ENCODE results near the gene CFAP410.
"Not testable (repeated sequence)": the region's sequence is repeated elsewhere in the genome, so short reads cannot be mapped to it uniquely, and the experiment has no call there.

CFAP410 gene

DNA sequence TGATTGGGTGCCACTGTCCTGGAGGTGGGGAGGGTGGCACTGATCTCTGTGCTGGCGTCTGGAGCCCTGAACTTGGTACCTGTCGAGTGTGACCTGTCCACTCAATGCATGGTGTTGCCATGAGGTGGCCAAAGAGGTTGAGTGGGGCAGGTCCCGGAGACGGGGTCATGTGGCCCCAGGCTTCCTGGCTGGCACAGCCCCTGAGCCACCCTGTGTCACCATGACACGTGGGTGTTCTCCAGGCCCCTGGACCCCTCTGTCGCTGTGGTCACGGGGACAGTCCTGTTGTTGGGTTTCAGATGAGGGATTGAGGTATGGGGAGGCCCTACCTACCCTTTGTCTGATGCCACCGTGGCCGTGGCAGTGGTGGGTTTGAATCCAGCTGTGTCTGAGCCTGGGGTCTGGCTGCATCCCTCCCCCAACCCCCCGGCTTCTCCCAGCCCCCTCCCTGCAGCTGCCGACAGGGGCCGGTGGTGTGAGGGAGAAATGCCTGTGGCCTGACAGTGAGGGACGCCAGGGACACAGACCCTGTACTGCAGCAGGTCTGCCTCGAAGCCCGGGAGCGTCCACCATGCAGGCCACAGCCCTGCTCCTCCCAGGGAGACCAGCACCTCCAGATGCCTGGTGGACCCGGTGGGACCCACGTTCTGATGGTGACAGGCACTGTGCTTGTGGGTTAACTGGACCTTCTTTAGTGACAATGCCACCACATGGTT is 26.2 kb upstream of the CFAP410 start:
- Mint-ChIP-seq H3K4me1 (no peaks in the 10 kb centered on the region), H3K4me3 (no peak overlapping the region), H3K27ac (ENCODE audit: low read depth) (no peak overlapping the region), H3K36me3 (ENCODE audit: insufficient read depth) (peaks cover 3% of the 10 kb centered on the region), H3K9me3 (peaks cover 8% of the 10 kb centered on the region), H3K27me3 (peaks cover 11% of the 10 kb centered on the region)
- no peak for DNase-seq (ENCODE audit: low spot score in 2 of 2)
- no peak for ATAC-seq (replicated peaks; ENCODE audit: extremely low read depth, poor library complexity, severe bottlenecking)

GRCh38 chr21:44364151-44365053 is 25.2 kb upstream of the CFAP410 start:
- DNase-seq (ENCODE audit: low spot score in 2 of 2), result no peak
- ATAC-seq (replicated peaks; ENCODE audit: extremely low read depth, poor library complexity, severe bottlenecking), result no peak
- H3K36me3 Mint-ChIP-seq (ENCODE audit: insufficient read depth), result peaks cover 3% of the 10 kb centered on the region
- H3K4me3 Mint-ChIP-seq, result no peak overlapping the region
- peaks cover 5% of the 10 kb centered on the region for H3K4me1 Mint-ChIP-seq
- H3K9me3 Mint-ChIP-seq, result peaks cover 8% of the 10 kb centered on the region
- H3K27ac Mint-ChIP-seq (ENCODE audit: low read depth), result no peak overlapping the region
- peaks cover 11% of the 10 kb centered on the region for H3K27me3 Mint-ChIP-seq

GRCh38 chr21:44363278-44363677 is 24.1 kb upstream of the CFAP410 start:
- Mint-ChIP-seq H3K36me3 (ENCODE audit: insufficient read depth) (peaks cover 3% of the 10 kb centered on the region), H3K9me3 (peaks cover 8% of the 10 kb centered on the region), H3K4me3 (no peak overlapping the region), H3K27ac (ENCODE audit: low read depth) (no peak overlapping the region), H3K4me1 (peaks cover 10% of the 10 kb centered on the region), H3K27me3 (peaks cover 11% of the 10 kb centered on the region)
- DNase-seq (ENCODE audit: low spot score in 2 of 2) (no peak), ATAC-seq (replicated peaks; ENCODE audit: extremely low read depth, poor library complexity, severe bottlenecking) (no peak)

DNA sequence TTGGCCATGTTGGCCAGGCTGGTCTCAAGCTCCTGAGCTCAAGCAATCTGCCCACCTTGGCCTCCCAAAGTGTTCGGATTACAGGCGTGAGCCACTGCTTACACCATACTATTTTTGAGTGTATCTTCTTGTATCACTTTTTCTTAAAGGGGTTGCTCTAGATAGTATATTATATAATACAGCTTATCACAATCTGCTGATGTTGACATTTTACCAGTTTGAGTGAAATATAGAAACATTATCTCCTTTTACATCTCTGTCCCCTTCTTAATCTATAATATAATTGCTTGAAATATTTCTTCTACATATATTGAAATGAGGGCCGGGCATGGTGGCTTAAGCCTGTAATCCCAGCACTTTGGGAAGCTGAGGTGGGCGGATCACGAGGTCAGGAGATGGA is 22.7 kb upstream of the CFAP410 start:
- not testable (repeated sequence) for H3K27ac Mint-ChIP-seq (ENCODE audit: low read depth); ATAC-seq (replicated peaks; ENCODE audit: extremely low read depth, poor library complexity, severe bottlenecking); H3K4me1 Mint-ChIP-seq; H3K36me3 Mint-ChIP-seq (ENCODE audit: insufficient read depth); H3K4me3 Mint-ChIP-seq; H3K9me3 Mint-ChIP-seq; DNase-seq (ENCODE audit: low spot score in 2 of 2)
- peaks cover 11% of the 10 kb centered on the region for H3K27me3 Mint-ChIP-seq

- peaks cover 16% of the 10 kb centered on the region for H3K4me1 Mint-ChIP-seq
- DNase-seq (ENCODE audit: low spot score in 2 of 2) (no peak), ATAC-seq (replicated peaks; ENCODE audit: extremely low read depth, poor library complexity, severe bottlenecking) (no peak)
- no peak overlapping the region for H3K4me3 Mint-ChIP-seq
- H3K36me3 Mint-ChIP-seq (ENCODE audit: insufficient read depth), result peaks cover 1% of the 10 kb centered on the region
- H3K9me3 Mint-ChIP-seq, result peaks cover 8% of the 10 kb centered on the region
- peaks cover 11% of the 10 kb centered on the region for H3K27me3 Mint-ChIP-seq
- H3K27ac Mint-ChIP-seq (ENCODE audit: low read depth), result no peak overlapping the region
Observed at GRCh38 chr21:44360159-44360558, 21.0 kb upstream of the CFAP410 start.

- Mint-ChIP-seq H3K4me3 (no peak overlapping the region), H3K27me3 (peaks cover 11% of the 10 kb centered on the region), H3K36me3 (ENCODE audit: insufficient read depth) (peaks cover under 1% of the 10 kb centered on the region), H3K4me1 (peaks cover 23% of the 10 kb centered on the region), H3K27ac (ENCODE audit: low read depth) (no peak overlapping the region), H3K9me3 (peaks cover 8% of the 10 kb centered on the region)
- DNase-seq (ENCODE audit: low spot score in 2 of 2) (no peak), ATAC-seq (replicated peaks; ENCODE audit: extremely low read depth, poor library complexity, severe bottlenecking) (no peak)
Observed at GRCh38 chr21:44359396-44359795, 20.2 kb upstream of the CFAP410 start.

DNA sequence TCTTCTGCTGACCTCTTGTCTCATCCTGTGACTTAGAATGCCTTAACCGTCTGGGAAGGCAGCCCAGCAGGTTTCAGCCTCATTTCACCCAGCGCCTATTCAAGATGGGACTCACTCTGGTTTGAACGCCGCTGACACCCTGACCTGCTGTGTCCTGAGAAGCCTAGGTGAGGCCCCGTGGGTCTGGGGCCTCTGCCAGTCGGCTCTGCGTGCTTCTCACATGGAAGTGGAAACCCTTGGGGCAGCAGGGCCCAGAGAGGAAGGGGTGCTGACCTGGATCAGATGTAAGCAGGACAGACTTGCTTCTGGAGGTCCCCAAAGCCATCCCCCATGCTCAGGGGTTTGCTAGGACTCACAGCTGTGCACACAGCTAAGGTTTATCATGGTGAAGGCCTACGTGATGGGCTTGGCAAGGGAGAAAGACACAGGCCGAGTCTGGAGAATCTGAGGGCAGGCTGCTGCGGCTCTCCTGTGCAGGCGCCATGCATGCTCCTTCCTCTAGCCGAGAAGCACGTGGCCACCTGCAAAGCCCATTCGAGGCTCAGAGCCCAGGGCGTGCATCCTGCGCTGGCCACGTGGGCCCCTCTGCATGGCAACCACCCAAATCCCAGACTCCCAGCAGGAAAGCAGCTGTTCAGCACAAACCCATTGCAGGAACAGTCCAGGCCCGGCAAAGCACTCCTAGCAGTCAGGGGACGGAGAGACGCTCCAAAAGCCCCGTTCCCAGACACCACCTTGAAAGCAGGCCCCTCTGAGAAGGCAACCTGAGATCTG is 18.1 kb upstream of the CFAP410 start:
- Mint-ChIP-seq H3K9me3 (no peaks in the 10 kb centered on the region), H3K27ac (ENCODE audit: low read depth) (no peak overlapping the region), H3K36me3 (ENCODE audit: insufficient read depth) (peaks cover 1% of the 10 kb centered on the region), H3K4me1 (peaks cover 43% of the 10 kb centered on the region), H3K4me3 (no peak overlapping the region), H3K27me3 (no peaks in the 10 kb centered on the region)
- ATAC-seq (replicated peaks; ENCODE audit: extremely low read depth, poor library complexity, severe bottlenecking), result no peak
- DNase-seq (ENCODE audit: low spot score in 2 of 2), result no peak

DNA sequence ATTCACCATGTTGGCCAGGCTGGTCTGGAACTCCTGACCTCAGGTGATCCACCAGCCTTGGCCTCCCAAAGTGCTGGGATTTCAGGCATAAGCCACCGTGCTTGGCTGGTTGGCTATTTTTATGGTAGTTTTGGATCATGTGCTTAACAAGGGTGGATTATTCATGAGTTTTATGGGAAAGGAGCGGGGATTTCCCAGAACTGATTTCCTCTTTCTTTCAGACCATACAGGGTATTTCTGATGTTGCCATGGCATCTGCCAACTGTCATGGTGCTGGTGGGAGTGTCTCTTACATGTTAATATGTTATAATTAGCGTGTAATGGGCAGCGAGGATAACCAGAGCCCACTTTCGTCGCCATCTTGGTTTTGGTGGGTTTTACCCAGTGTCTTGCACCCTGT is 17.4 kb upstream of the CFAP410 start:
- Mint-ChIP-seq H3K9me3 (no peaks in the 10 kb centered on the region), H3K27ac (ENCODE audit: low read depth) (no peak overlapping the region), H3K4me3 (no peak overlapping the region), H3K4me1 (peaks cover 45% of the 10 kb centered on the region), H3K36me3 (ENCODE audit: insufficient read depth) (peaks cover 1% of the 10 kb centered on the region), H3K27me3 (no peaks in the 10 kb centered on the region)
- DNase-seq (ENCODE audit: low spot score in 2 of 2) (no peak), ATAC-seq (replicated peaks; ENCODE audit: extremely low read depth, poor library complexity, severe bottlenecking) (no peak)

GRCh38 chr21:44356160-44356559 is 17.0 kb upstream of the CFAP410 start:
- no peak for ATAC-seq (replicated peaks; ENCODE audit: extremely low read depth, poor library complexity, severe bottlenecking)
- Mint-ChIP-seq H3K36me3 (ENCODE audit: insufficient read depth) (peaks cover 1% of the 10 kb centered on the region), H3K9me3 (no peaks in the 10 kb centered on the region), H3K4me3 (no peak overlapping the region), H3K4me1 (peaks cover 45% of the 10 kb centered on the region), H3K27me3 (no peaks in the 10 kb centered on the region), H3K27ac (ENCODE audit: low read depth) (no peak overlapping the region)
- DNase-seq (ENCODE audit: low spot score in 2 of 2), result no peak

GRCh38 chr21:44354775-44355771 is 15.9 kb upstream of the CFAP410 start:
- DNase-seq (ENCODE audit: low spot score in 2 of 2), result no peak
- H3K36me3 Mint-ChIP-seq (ENCODE audit: insufficient read depth), result peaks cover 1% of the 10 kb centered on the region
- H3K9me3 Mint-ChIP-seq, result no peaks in the 10 kb centered on the region
- peaks cover 44% of the 10 kb centered on the region for H3K4me1 Mint-ChIP-seq
- peak overlapping the region; percentile 77 for H3K4me3 Mint-ChIP-seq
- peak overlapping the region; percentile 19 for H3K27ac Mint-ChIP-seq (ENCODE audit: low read depth)
- H3K27me3 Mint-ChIP-seq, result no peaks in the 10 kb centered on the region
- no peak for ATAC-seq (replicated peaks; ENCODE audit: extremely low read depth, poor library complexity, severe bottlenecking)

GRCh38 chr21:44354001-44354405 is 14.8 kb upstream of the CFAP410 start:
- Mint-ChIP-seq H3K9me3 (no peaks in the 10 kb centered on the region), H3K4me1 (peaks cover 40% of the 10 kb centered on the region), H3K27ac (ENCODE audit: low read depth) (no peak overlapping the region), H3K27me3 (no peaks in the 10 kb centered on the region), H3K36me3 (ENCODE audit: insufficient read depth) (peaks cover 1% of the 10 kb centered on the region), H3K4me3 (peak overlapping the region; percentile 77)
- ATAC-seq (replicated peaks; ENCODE audit: extremely low read depth, poor library complexity, severe bottlenecking) (no peak), DNase-seq (ENCODE audit: low spot score in 2 of 2) (no peak)
